Small intestine (tissue), 7 donors: Measurements from ENCODE around the gene TUBGCP5. TPM values are rescaled to one million over a fixed set of nuclear protein-coding genes. Genes with fewer than 3 reads are reported as not detected.

Experiments
- DNase-seq, 2 donors: peaks; one replicate each; pipeline versions ENCODE4 v3.0.0 to v3.0.0-alpha.2; 2013
- FAIRE-seq: peaks from 2 replicates; lab custom pipeline; 2012; peaks lifted over from hg19 to GRCh38; lab: Jason Lieb, UNC
- H3K27ac ChIP-seq, 3 donors: one replicate each; pipeline ENCODE4 v1.5.1; 2013; ENCODE audit warnings: low read length in 2 of 3, mild to moderate bottlenecking in 2 of 3, control low read depth in 1 of 3, inconsistent platforms in 1 of 3, low read depth in 1 of 3, moderate library complexity in 1 of 3
- H3K27me3 ChIP-seq, 3 donors: one replicate each; pipeline ENCODE4 v1.6.1; 2013; ENCODE audit warnings: low read length in 3 of 3, inconsistent platforms in 1 of 3; ENCODE audit not compliant: control insufficient read depth in 3 of 3, insufficient read depth in 3 of 3
- H3K36me3 ChIP-seq, 3 donors: one replicate each; pipeline ENCODE4 v1.6.1; 2013; ENCODE audit warnings: low read length in 3 of 3, inconsistent platforms in 1 of 3, low read depth in 1 of 3, mild to moderate bottlenecking in 1 of 3, moderate library complexity in 1 of 3; ENCODE audit not compliant: control insufficient read depth in 3 of 3, insufficient read depth in 2 of 3
- H3K4me1 ChIP-seq, 3 donors: one replicate each; pipeline ENCODE4 v1.6.1; 2013; ENCODE audit warnings: low read length in 2 of 3, inconsistent platforms in 1 of 3, low read depth in 1 of 3, mild to moderate bottlenecking in 1 of 3, moderate library complexity in 1 of 3; ENCODE audit not compliant: control insufficient read depth in 3 of 3, insufficient read depth in 2 of 3
- H3K4me3 ChIP-seq, 3 donors: one replicate each; pipeline ENCODE4 v1.5.1; 2013; ENCODE audit warnings: low read length in 3 of 3, control low read depth in 1 of 3, inconsistent platforms in 1 of 3, low read depth in 1 of 3, mild to moderate bottlenecking in 1 of 3, moderate library complexity in 1 of 3
- H3K9me3 ChIP-seq, 2 donors: one replicate each; pipeline ENCODE4 v1.6.1; 2013; ENCODE audit warnings: low read depth in 1 of 2, low read length in 1 of 2; ENCODE audit not compliant: control insufficient read depth in 2 of 2, insufficient read depth in 1 of 2
- WGBS, 3 donors: extraction: QIAGEN DNeasy Blood & Tissue Kit; methylation state at CpG; one replicate each; pipeline ENCODE4 v1.1.7; 2013; 5-methylcytosine and 5-hydroxymethylcytosine counted together
- polyA plus RNA-seq, 4 donors: library from polyadenylated mRNA; stranded (reverse) in 3 of 4; unstranded in 1 of 4; fragments of 200-250 nt in 3 of 4; fragments of 120-200 nt in 1 of 4; gene quantifications; one replicate each; pipeline versions ENCODE4 v1.2.1 to v1.2.3, GENCODE V29; 2013
- donor health status: healthy with polysubstance abuse.
- donor health status: control.
- donor health status: control.
- donor health status: Bipolar disorder and iron deficiency.
- donor health status: healthy.

The TUBGCP5 gene
- polyA plus RNA-seq, 4 donors: 3.0 to 16.6 (median 6.1) TPM

- no peak for FAIRE-seq
These were observed 58.9 kb downstream of the TUBGCP5 start, which contains the start of gene CYFIP1 for GRCh38 chr15:22980189-22981050. Gene CYFIP1 (minus strand): TSS chr15:22980368. CDS start chr15:22947285, 33,083 bp downstream.

GRCh38 chr15:22979238-22980188 is 59.9 kb downstream of the TUBGCP5 start:
- DNase-seq (peak; percentile 80 to 87), FAIRE-seq (no peak)
- Histone ChIP-seq H3K27me3 (no peaks in the 10 kb centered on the region), H3K4me1 (peaks cover 2 to 4% (median 3%) of the 10 kb centered on the region in 3 donors), H3K27ac (peak overlapping the region; percentile 53 to 92 (median 77)), H3K4me3 (peak overlapping the region; percentile 69 to 97 (median 84)), H3K36me3 (no peaks in the 10 kb centered on the region), H3K9me3 (no peaks in the 10 kb centered on the region)
- 1% methylated on average over 75 to 88 of the region's 88 CpGs for WGBS, 3 donors

More at GRCh38 chr15:22980189-22981050, 58.9 kb downstream of the TUBGCP5 start, which contains the start of gene CYFIP1:
- Histone ChIP-seq H3K4me1 (peaks cover 2 to 4% (median 3%) of the 10 kb centered on the region in 3 donors), H3K27me3 (no peaks in the 10 kb centered on the region), H3K27ac (peak within 1 kb of the TSS; percentile 53 to 92 (median 77)), H3K36me3 (no peaks in the 10 kb centered on the region), H3K4me3 (peak within 1 kb of the TSS; percentile 69 to 97 (median 84)), H3K9me3 (no peaks in the 10 kb centered on the region)
- DNase-seq: peak; percentile 89 to 94
- 1% methylated on average over 51 to 93 of the region's 93 CpGs for WGBS, 3 donors

- 9 to 16% (median 13%) methylated on average over 22 of the region's 22 CpGs for WGBS, 3 donors
- Histone ChIP-seq H3K27me3 (no peaks in the 10 kb centered on the region), H3K4me3 (peak overlapping the region; percentile 69 to 97 (median 84)), H3K36me3 (no peaks in the 10 kb centered on the region), H3K9me3 (no peaks in the 10 kb centered on the region), H3K4me1 (peaks cover 2 to 4% (median 3%) of the 10 kb centered on the region in 3 donors), H3K27ac (peak overlapping the region in 2 of 3 donors; percentile 53 to 92)
- DNase-seq (no peak), FAIRE-seq (no peak)
These were observed 60.6 kb downstream of the TUBGCP5 start for GRCh38 chr15:22978691-22979237.

GRCh38 chr15:22974745-22975144 is 64.6 kb downstream of the TUBGCP5 start:
- no peak overlapping the region for H3K4me3 ChIP-seq
- no peaks in the 10 kb centered on the region for H3K27me3 ChIP-seq
- no peaks in the 10 kb centered on the region for H3K9me3 ChIP-seq
- DNase-seq: no peak
- no peak overlapping the region for H3K27ac ChIP-seq
- H3K36me3 ChIP-seq: no peaks in the 10 kb centered on the region
- 66% methylated on average over 4 of the region's 4 CpGs for WGBS, 3 donors
- H3K4me1 ChIP-seq: peaks cover 2 to 6% (median 3%) of the 10 kb centered on the region in 3 donors
- FAIRE-seq: no peak

GRCh38 chr15:22973987-22974386 is 65.4 kb downstream of the TUBGCP5 start:
- Histone ChIP-seq H3K4me1 (peaks cover 2 to 6% (median 3%) of the 10 kb centered on the region in 3 donors), H3K27ac (no peak overlapping the region), H3K27me3 (no peaks in the 10 kb centered on the region), H3K9me3 (no peaks in the 10 kb centered on the region), H3K4me3 (no peak overlapping the region), H3K36me3 (no peaks in the 10 kb centered on the region)
- DNase-seq (no peak), FAIRE-seq (no peak)
- whole genome bisulfite sequencing, 3 donors: 84 to 94% (median 88%) methylated on average over 4 of the region's 4 CpGs

GRCh38 chr15:22973286-22973685 is 66.1 kb downstream of the TUBGCP5 start:
- 15 to 36% (median 23%) methylated on average over 5 of the region's 5 CpGs for WGBS, 3 donors
- Histone ChIP-seq H3K27me3 (no peaks in the 10 kb centered on the region), H3K4me3 (no peak overlapping the region), H3K27ac (peak overlapping the region in 1 of 3 donors; percentile 4), H3K4me1 (peaks cover 0 to 2% (median 0%) of the 10 kb centered on the region in 3 donors), H3K9me3 (no peaks in the 10 kb centered on the region), H3K36me3 (peaks cover 0 to under 1% (median 0%) of the 10 kb centered on the region in 3 donors)
- FAIRE-seq (no peak), DNase-seq (peak; percentile 25 to 52)

GRCh38 chr15:22969489-22969888 is 69.9 kb downstream of the TUBGCP5 start:
- DNase-seq (no peak), FAIRE-seq (no peak)
- H3K27me3 ChIP-seq: no peaks in the 10 kb centered on the region
- H3K4me1 ChIP-seq: peaks cover 0 to 2% (median 0%) of the 10 kb centered on the region in 3 donors
- no peak overlapping the region for H3K27ac ChIP-seq
- WGBS, 3 donors: 95 to 100% (median 98%) methylated on average over 3 of the region's 3 CpGs
- peaks cover 0 to 11% (median 0%) of the 10 kb centered on the region in 3 donors for H3K36me3 ChIP-seq
- H3K4me3 ChIP-seq: no peak overlapping the region
- H3K9me3 ChIP-seq: no peaks in the 10 kb centered on the region
